GM21717 (cell line): Measurements from ENCODE around the gene MAP4.
"Not testable (repeated sequence)": the region's sequence is repeated elsewhere in the genome, so short reads cannot be mapped to it uniquely, and the experiment has no call there.

Source experiments
- ATAC-seq: cut with Tn5 transposase; IDR thresholded peaks from one replicate; pipeline ENCODE4 v1.9.1; 2021; ENCODE audit warnings: mild to moderate bottlenecking, moderate library complexity; ENCODE audit not compliant: unreplicated experiment

MAP4 gene

GRCh38 chr3:47849186-47849698, 167.0 kb downstream of the MAP4 start:
- ATAC-seq: no peak

GRCh38 chr3:47848599-47849117, 167.6 kb downstream of the MAP4 start:
- ATAC-seq: no peak

GRCh38 chr3:47847801-47848518, 168.3 kb downstream of the MAP4 start:
- ATAC-seq: no peak

- ATAC-seq: no peak
These were observed 169.0 kb downstream of the MAP4 start for GRCh38 chr3:47847260-47847659.

GRCh38 chr3:47846880-47847248, 169.4 kb downstream of the MAP4 start:
- no peak for ATAC-seq

GRCh38 chr3:47846186-47846879, 169.9 kb downstream of the MAP4 start:
- ATAC-seq: no peak

GRCh38 chr3:47841786-47842349, 174.3 kb downstream of the MAP4 start:
- no peak for ATAC-seq

GRCh38 chr3:47838503-47838902, 177.7 kb downstream of the MAP4 start:
- no peak for ATAC-seq

- no peak for ATAC-seq
These were observed 179.2 kb downstream of the MAP4 start for GRCh38 chr3:47836986-47837385.

GRCh38 chr3:47829482-47829881, 186.7 kb downstream of the MAP4 start:
- ATAC-seq: not testable (repeated sequence)

- no peak for ATAC-seq
These were observed 190.6 kb downstream of the MAP4 start for GRCh38 chr3:47825590-47825989.

GRCh38 chr3:47824541-47825473, 191.4 kb downstream of the MAP4 start:
- peak; percentile 88 for ATAC-seq

GRCh38 chr3:47817609-47818008, 198.6 kb downstream of the MAP4 start:
- ATAC-seq: no peak

GRCh38 chr3:47813551-47814177, 202.6 kb downstream of the MAP4 start:
- no peak for ATAC-seq

- no peak for ATAC-seq
These were observed 211.6 kb downstream of the MAP4 start for GRCh38 chr3:47804577-47804976.

GRCh38 chr3:47803480-47804025, 212.7 kb downstream of the MAP4 start:
- ATAC-seq: no peak

GRCh38 chr3:47802734-47803479, 213.3 kb downstream of the MAP4 start, which contains the start of gene DHX30:
Gene DHX30, plus strand, starts transcription at chr3:47803138. Its CDS starts 7,546 bp downstream, at chr3:47810684.
- peak; percentile 81 for ATAC-seq
